GM19035 (cell line): ENCODE measurements around the gene C9orf50.

Experiments used
- ATAC-seq: cut with Tn5 transposase; IDR thresholded peaks from one replicate; pipeline ENCODE4 v1.9.1; 2021; ENCODE audit not compliant: unreplicated experiment

The C9orf50 gene

GRCh38 chr9:129571298-129572051 lies 49.4 kb downstream of the C9orf50 start:
- no peak for ATAC-seq

GRCh38 chr9:129570450-129571297 lies 50.2 kb downstream of the C9orf50 start:
- ATAC-seq = no peak

DNA sequence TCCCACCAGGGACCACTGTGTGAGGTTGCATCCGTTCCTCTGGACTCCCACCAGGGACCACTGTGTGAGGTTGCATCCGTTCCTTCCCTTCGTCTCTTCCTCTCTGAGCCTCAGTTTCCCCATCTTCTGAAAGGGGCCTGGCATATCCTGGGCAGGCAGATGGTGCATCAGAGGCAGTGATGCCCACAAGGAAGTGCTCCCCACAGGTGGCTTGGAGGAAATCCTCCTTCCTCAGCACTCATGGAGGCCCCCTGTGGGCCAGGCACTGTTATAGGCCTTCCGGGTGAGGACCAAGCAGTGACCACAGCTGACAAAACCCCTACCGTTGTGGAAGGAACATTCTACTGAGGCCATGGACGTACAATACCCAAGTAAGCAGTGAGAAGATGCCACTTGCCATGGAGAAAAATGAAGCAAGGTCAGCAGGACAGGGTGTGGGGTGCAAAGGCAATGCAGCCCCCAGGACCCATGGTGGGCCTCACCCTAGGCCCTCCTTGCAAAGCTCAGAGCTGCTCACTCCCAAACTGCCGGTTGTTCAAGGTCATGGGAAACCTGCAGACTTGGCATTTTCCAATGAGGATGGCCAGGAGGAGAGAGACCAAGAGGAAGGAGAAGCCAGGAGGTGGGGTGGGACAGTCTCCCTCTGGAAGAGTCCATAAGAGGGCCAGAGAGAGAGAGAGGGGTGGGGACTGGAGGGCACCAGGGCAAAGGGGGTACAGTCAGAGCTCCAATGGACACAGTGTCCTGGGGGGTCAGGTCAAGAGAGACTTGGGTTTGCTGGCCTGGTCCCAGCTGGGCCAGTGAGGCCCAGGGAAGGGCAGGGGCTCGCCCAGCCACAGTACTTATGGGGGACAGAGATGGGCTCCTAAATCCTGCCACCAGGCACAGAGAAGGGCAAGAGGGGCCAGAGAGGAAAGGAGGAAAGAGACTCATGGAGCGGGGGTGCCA lies 51.1 kb downstream of the C9orf50 start:
- no peak for ATAC-seq

DNA sequence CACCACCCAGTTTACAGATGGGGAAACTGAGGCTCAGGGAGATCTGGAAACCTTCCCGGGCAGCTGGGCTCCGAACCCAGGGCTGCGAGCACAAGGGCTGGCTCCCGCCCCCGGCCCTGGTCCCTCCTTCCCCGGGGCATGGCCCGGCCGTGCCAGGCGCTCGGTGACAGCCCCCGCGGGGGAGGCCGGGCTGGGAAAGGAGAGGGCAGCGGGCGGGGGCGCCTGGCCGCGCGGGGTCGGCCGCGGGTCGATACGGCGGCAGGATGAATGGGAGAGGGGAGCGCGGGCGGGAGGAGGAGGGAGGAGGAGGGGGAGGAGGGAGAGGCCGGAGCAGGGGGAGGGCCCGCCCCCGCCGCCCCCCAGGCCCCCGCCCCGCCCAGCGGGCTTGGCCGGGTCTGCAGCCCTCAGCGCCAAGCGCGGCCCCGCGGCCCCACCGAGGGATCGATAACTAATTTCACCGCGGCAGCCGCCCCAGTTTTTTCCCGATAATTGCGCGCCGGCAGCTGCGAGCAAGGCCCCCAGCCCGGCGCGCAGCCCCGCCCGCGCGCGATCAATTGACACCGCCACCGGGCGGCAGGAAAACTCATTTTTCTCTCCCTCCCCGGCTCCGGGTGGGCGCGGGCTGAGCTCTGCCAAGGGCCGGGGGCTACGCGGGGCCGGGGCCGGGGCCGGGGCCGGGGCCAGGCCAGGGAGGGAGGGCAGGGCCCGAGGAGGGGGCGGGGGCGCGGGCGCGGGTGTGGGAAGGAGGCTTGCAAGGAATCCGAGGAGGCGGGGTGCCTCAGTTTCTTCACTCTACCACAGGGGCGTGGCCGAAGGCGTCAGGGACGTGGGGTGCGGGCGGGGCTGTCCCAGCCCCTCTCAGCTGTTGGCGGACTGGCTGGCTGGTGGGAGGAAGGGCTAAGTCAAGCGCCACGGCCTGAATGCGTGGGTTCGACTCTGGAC lies 52.1 kb downstream of the C9orf50 start:
- no peak for ATAC-seq

DNA sequence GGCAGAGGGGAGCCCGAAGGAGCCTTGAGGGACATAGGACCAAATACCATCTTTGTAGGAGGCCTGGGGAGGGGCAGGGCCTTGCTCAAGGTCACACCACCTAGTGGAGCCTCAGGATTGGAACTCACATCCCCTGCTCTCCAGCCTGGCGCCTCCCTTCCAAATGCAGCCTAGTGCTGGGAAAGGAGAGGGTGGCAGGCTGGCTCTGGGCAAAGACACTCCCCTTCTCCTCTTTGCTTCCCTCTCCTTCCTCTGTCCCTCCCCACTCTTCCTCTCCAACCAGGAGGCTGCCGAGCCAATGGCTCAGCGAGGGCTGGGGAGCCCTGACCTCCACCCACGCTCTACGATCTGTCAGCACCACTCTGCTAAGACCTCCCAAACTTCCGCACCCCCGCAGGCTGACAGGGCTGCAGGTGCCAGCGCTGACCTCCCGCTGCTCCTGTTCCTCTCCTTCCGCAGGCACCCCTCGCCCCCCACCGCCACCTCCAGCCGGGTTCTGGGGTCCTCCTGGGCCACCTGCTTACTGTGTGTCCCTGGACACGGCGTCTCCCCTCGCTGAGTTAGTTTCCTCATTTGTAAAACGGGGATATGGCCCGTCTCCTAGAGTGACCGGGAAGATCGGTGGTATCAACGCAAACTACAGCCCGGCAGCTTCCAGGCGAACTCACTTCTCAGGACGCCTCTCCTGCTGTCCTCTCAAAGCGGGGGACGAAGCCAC lies 52.9 kb downstream of the C9orf50 start:
- no peak for ATAC-seq

DNA sequence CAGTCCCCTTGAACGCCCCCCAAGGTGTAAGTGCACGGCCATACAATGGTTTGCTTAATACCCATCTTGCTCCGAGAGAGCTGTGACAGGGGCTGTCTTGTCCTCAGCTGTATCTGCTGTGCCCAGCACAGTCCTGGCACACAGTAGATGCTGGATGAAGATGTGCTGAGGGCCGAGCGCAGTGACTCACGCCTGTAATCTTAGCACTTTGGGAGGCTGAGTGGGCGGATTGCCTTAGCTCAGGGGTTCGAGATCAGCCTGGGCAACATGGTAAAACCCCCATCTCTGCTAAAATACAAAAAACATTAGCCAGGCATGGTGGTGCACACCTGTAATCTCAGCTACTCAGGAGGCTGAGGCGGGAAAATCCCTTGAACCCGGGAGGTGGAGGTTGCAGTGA lies 53.6 kb downstream of the C9orf50 start:
- no peak for ATAC-seq

DNA sequence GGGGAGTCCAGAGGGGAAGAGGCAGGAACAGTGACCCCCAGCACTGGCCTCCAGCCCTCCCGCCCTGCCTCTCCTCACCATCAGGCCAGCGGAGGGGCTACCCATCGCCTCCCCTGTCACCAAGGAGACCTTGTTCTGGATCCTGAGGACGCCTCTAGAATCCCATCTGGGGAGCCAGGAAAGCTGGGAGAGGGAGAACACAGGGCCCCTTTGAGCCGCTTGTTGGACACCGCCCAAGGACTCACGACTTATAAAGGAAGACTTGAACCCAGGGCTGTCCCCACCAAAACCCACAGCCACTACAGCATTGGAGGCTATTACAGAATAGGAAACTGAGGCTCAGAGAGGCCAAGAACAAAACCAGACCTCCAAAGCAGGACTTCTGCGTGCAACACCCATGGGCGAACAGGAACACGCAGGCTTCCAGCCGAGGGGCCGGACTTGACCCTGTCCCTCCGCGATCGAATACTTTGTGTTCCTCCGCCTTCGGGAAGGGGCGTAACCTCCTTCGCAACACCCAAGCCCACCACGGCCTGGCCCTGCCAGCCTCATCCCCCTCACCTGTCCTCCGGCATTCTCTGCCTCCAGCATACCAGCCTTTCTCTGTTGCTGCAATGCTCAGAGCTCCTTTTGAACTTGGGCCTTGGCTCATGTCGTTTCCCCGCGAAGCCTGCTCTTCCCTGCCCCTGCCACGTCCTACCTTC lies 54.2 kb downstream of the C9orf50 start:
- no peak for ATAC-seq

GRCh38 chr9:129562917-129563316 lies 58.0 kb downstream of the C9orf50 start:
- no peak for ATAC-seq

DNA sequence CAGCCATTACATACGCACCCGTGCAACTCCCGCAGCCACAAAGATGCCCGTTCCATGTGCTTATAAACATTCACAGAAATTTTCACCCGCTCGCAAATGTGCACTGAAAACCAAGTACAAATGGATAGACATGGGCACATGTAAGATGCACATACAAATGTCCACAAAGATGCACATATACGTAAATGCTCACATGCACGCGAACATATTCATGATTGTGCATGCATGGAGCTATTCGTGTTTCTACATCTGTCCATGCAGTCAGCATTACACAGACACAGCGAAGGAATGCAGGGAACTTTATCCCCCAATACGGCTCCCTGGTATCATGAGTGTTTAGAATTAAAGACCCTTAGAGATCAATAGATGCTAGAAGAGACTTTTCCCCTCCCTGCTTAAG lies 58.4 kb downstream of the C9orf50 start:
- no peak for ATAC-seq
